ENCODE data around the gene ATP6V1B1. TPM values are rescaled to one million over a fixed set of nuclear protein-coding genes. Genes with fewer than 3 reads are reported as not detected.

ATP6V1B1 gene
- total RNA-seq, 1 donor from 2014 or later = not detected

DNA sequence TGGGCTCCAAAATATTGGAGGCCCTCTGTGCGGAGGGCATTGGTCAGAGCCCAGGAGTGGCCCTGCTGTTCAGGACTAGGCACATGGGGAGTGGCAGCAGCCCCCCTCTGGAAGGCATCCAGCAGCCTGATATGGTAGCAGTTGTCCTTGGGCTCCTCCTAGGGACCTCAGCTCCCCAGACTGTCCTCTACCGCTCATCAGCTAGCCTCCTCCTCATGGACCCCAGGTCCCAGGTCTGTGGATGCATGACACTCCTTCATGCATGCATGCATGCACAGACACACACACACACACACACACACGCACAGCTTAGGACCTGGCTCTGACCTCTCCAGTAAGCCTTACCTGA is 15.4 kb upstream of the ATP6V1B1 start:
- TF ChIP-seq, protein P1, sequence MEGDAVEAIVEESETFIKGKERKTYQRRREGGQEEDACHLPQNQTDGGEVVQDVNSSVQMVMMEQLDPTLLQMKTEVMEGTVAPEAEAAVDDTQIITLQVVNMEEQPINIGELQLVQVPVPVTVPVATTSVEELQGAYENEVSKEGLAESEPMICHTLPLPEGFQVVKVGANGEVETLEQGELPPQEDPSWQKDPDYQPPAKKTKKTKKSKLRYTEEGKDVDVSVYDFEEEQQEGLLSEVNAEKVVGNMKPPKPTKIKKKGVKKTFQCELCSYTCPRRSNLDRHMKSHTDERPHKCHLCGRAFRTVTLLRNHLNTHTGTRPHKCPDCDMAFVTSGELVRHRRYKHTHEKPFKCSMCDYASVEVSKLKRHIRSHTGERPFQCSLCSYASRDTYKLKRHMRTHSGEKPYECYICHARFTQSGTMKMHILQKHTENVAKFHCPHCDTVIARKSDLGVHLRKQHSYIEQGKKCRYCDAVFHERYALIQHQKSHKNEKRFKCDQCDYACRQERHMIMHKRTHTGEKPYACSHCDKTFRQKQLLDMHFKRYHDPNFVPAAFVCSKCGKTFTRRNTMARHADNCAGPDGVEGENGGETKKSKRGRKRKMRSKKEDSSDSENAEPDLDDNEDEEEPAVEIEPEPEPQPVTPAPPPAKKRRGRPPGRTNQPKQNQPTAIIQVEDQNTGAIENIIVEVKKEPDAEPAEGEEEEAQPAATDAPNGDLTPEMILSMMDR (IDR thresholded peaks at IDR 0.05; ENCODE audit: borderline replicate concordance) = no peak
- Histone ChIP-seq H3K27ac (replicated peaks) (no peak overlapping the region), H3K4me1 (peaks cover 12% of the 10 kb centered on the region), H3K27me3 (ENCODE audit: low read depth) (peaks cover 58% of the 10 kb centered on the region), H3K4me3 (no peak overlapping the region), H3K36me3 (no peaks in the 10 kb centered on the region), H3K9me3 (replicated peaks) (peaks cover 5% of the 10 kb centered on the region)
- DNase-seq = no peak
- intact Hi-C loops (cut with micrococcal nuclease) = loop anchor here (5.0 kb wide), 1 partner anchor 48 kb away; no protein-coding TSS in a partner anchor

DNA sequence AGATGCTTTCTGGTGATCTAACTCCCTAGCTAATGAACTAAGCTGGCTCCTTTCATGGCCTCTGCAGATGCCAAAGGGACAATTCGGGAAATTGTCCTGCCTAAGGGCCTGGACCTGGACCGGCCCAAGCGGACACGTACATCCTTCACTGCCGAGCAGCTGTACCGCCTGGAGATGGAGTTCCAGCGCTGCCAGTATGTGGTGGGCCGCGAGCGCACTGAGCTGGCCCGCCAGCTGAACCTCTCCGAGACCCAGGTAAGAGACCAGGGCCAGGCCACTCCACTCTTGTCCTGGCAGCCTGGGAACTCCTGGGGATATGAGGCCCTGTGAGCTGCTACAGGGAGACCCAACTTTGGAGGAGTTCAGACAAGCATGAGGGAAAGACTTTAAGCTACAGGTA is 14.7 kb upstream of the ATP6V1B1 start:
- TF ChIP-seq, protein P1 (IDR thresholded peaks at IDR 0.05; ENCODE audit: borderline replicate concordance) = no peak

GRCh38 chr2:70921839-70922234 is 13.9 kb upstream of the ATP6V1B1 start:
- H3K36me3 ChIP-seq = no peaks in the 10 kb centered on the region
- no peak for DNase-seq
- intact Hi-C loops (cut with micrococcal nuclease) = loop anchor here (5.0 kb wide), 1 partner anchor 50 kb away; no protein-coding TSS in a partner anchor
- H3K4me1 ChIP-seq = peaks cover 16% of the 10 kb centered on the region
- H3K4me3 ChIP-seq = no peak overlapping the region
- TF ChIP-seq, protein P1 (IDR thresholded peaks at IDR 0.05; ENCODE audit: borderline replicate concordance) = no peak
- peaks cover 44% of the 10 kb centered on the region for H3K27me3 ChIP-seq (ENCODE audit: low read depth)
- peaks cover 5% of the 10 kb centered on the region for H3K9me3 ChIP-seq (replicated peaks)
- no peak overlapping the region for H3K27ac ChIP-seq (replicated peaks)

More for the DNA sequence above, 14.7 kb upstream of the ATP6V1B1 start:
- Histone ChIP-seq H3K36me3 (no peaks in the 10 kb centered on the region), H3K27me3 (ENCODE audit: low read depth) (peaks cover 52% of the 10 kb centered on the region), H3K4me3 (no peak overlapping the region), H3K9me3 (replicated peaks) (peaks cover 5% of the 10 kb centered on the region), H3K27ac (replicated peaks) (no peak overlapping the region), H3K4me1 (peaks cover 16% of the 10 kb centered on the region)
- intact Hi-C loops (cut with micrococcal nuclease) = loop anchor here (5.0 kb wide), 1 partner anchor 49 kb away; no protein-coding TSS in a partner anchor
- no peak for DNase-seq

- intact Hi-C loops (cut with micrococcal nuclease) = loop anchor here (5.0 kb wide), 1 partner anchor 50 kb away; no protein-coding TSS in a partner anchor
- Histone ChIP-seq H3K36me3 (no peaks in the 10 kb centered on the region), H3K27ac (replicated peaks) (no peak overlapping the region), H3K9me3 (replicated peaks) (peaks cover 2% of the 10 kb centered on the region), H3K4me3 (no peak overlapping the region), H3K27me3 (ENCODE audit: low read depth) (peaks cover 37% of the 10 kb centered on the region), H3K4me1 (peaks cover 16% of the 10 kb centered on the region)
- no peak for DNase-seq
- TF ChIP-seq, protein P1 (IDR thresholded peaks at IDR 0.05; ENCODE audit: borderline replicate concordance) = no peak
Measured at GRCh38 chr2:70922235-70923234, 13.2 kb upstream of the ATP6V1B1 start.

DNA sequence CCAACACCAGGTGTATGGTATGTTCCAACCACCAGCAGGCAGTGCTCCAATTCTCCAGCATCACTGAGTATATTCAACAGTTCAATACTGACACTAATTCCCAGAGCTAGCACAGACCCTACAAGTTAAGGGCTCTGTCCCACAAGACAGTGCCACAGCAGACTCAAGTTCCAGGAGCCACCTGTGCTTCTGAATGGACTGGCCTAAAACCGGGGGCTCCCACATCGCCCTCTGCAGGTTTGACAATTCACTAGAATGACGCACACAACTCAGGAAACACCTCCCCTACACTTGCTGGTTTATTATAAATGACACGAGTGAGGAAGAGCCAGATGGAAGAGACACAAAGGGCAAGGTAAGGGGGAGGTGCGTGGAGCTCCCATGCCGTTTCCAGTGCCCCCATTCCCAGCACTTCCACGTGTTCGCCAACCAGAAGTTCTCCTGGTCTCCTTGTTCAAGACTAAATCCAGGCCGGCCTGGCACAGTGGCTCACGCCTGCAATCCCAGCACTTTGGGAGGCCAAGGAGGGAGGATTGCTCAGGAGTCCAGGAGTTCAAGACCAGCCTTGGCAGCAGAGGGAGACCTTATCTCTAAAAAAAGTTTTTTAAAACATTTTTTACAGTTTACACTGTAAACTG is 12.2 kb upstream of the ATP6V1B1 start:
- TF ChIP-seq, protein P1 (IDR thresholded peaks at IDR 0.05; ENCODE audit: borderline replicate concordance) = no peak
- intact Hi-C loops (cut with micrococcal nuclease) = loop anchor here (5.0 kb wide), 1 partner anchor 51 kb away; no protein-coding TSS in a partner anchor
- no peaks in the 10 kb centered on the region for H3K36me3 ChIP-seq
- H3K4me1 ChIP-seq = peaks cover 16% of the 10 kb centered on the region
- H3K27ac ChIP-seq (replicated peaks) = no peak overlapping the region
- no peaks in the 10 kb centered on the region for H3K9me3 ChIP-seq (replicated peaks)
- H3K27me3 ChIP-seq (ENCODE audit: low read depth) = peaks cover 27% of the 10 kb centered on the region
- no peak for DNase-seq
- no peak overlapping the region for H3K4me3 ChIP-seq
